Mesendoderm (in vitro differentiated cells): ENCODE results near the gene SLC6A16.
A peak's percentile ranks its signal among the peaks of the same experiment; 100 is the strongest.
"Not testable (repeated sequence)": the region's sequence is repeated elsewhere in the genome, so short reads cannot be mapped to it uniquely, and the experiment has no call there.

Source experiments
- DNase-seq: peaks from one replicate; pipeline ENCODE4 v3.0.0; 2013
- H2AK5ac ChIP-seq: 2 replicates; pipeline ENCODE4 v1.6.1; 2013; ENCODE audit warnings: low read length, inconsistent platforms
- H2BK120ac ChIP-seq: 2 replicates; pipeline ENCODE4 v1.6.1; 2013; ENCODE audit warnings: low read depth, mild to moderate bottlenecking, low read length, moderate library complexity, mixed read lengths
- H2BK15ac ChIP-seq: replicated peaks from 2 replicates; pipeline ENCODE4 v1.6.1; 2013; ENCODE audit warnings: low read depth, mild to moderate bottlenecking, moderate library complexity
- H2BK5ac ChIP-seq: 2 replicates; pipeline ENCODE4 v1.6.1; 2013; ENCODE audit warnings: low read length, inconsistent platforms
- H3K18ac ChIP-seq: 2 replicates; pipeline ENCODE4 v1.6.1; 2013; ENCODE audit warnings: mild to moderate bottlenecking, low read length, mixed read lengths
- H3K23ac ChIP-seq: one replicate; pipeline ENCODE4 v1.6.1; 2013; ENCODE audit warnings: low read length
- H3K27ac ChIP-seq: 2 replicates; pipeline ENCODE4 v1.5.1; 2013; ENCODE audit warnings: low read depth, mild to moderate bottlenecking, inconsistent platforms, low read length, moderate library complexity
- H3K27me3 ChIP-seq: 2 replicates; pipeline ENCODE4 v1.6.1; 2013; ENCODE audit warnings: low read length, control low read depth, mild to moderate bottlenecking, inconsistent platforms; ENCODE audit not compliant: insufficient read depth, poor library complexity
- H3K36me3 ChIP-seq: 2 replicates; pipeline ENCODE4 v1.6.1; 2013; ENCODE audit warnings: low read length, inconsistent platforms; ENCODE audit not compliant: control insufficient read depth, insufficient read depth
- H3K4ac ChIP-seq: one replicate; pipeline ENCODE4 v1.6.1; 2013; ENCODE audit warnings: low read depth, mild to moderate bottlenecking, low read length, moderate library complexity
- H3K4me1 ChIP-seq: 2 replicates; pipeline ENCODE4 v1.6.1; 2013; ENCODE audit warnings: low read depth, low read length, inconsistent platforms; ENCODE audit not compliant: control insufficient read depth
- H3K4me2 ChIP-seq: 2 replicates; pipeline ENCODE4 v1.6.1; 2013; ENCODE audit warnings: low read length
- H3K4me3 ChIP-seq: 2 replicates; pipeline ENCODE4 v1.5.1; 2013; ENCODE audit warnings: mild to moderate bottlenecking, low read length
- H3K56ac ChIP-seq: one replicate; pipeline ENCODE4 v1.6.1; 2013; ENCODE audit warnings: low read length
- H3K79me1 ChIP-seq: 2 replicates; pipeline ENCODE4 v1.6.1; 2013; ENCODE audit warnings: low read length, inconsistent platforms
- H3K79me2 ChIP-seq: 2 replicates; pipeline ENCODE4 v1.6.1; 2013; ENCODE audit warnings: mild to moderate bottlenecking, low read length; ENCODE audit not compliant: control insufficient read depth, insufficient read depth
- H3K9ac ChIP-seq: 2 replicates; pipeline ENCODE4 v1.6.1; 2013; ENCODE audit warnings: low read length, inconsistent platforms
- H4K5ac ChIP-seq: one replicate; pipeline ENCODE4 v1.6.1; 2013; ENCODE audit warnings: low read length
- H4K8ac ChIP-seq: one replicate; pipeline ENCODE4 v1.6.1; 2013; ENCODE audit warnings: low read depth, mild to moderate bottlenecking, control low read depth, low read length, moderate library complexity
- WGBS: extraction: QIAGEN DNeasy Blood & Tissue Kit; methylation state at CpG from one replicate; pipeline ENCODE4 v1.1.7; 2013; ENCODE audit warnings: low lambda C conversion rate, missing lambda C conversion rate; ENCODE audit not compliant: insufficient coverage; ENCODE audit errors: extremely low coverage; 5-methylcytosine and 5-hydroxymethylcytosine counted together

Gene SLC6A16

DNA sequence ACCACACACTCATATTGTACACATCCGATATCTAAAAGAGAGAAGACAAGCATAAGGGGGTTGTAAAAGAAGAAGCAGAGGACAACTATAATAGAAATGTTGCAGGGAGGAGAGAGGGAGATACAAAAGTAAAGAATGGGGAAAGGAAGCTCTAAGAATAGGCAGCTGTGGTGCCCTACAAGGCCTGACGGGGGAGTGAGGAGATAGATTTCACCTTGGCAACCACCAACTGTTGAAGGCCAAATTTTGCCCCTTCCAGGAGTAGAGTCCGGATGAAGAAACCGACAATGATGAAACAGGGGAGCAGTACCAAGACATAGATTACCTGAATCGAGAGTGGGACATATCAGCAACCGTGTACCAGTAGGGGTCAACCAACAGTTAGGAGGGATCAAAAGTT lies 15.9 kb downstream of the SLC6A16 start:
- Histone ChIP-seq H2AK5ac (no peak overlapping the region), H3K4me1 (no peaks in the 10 kb centered on the region), H3K36me3 (no peaks in the 10 kb centered on the region), H2BK120ac (no peak overlapping the region), H3K27ac (no peak overlapping the region), H3K23ac (no peak overlapping the region), H3K56ac (no peak overlapping the region), H2BK15ac (no peak overlapping the region), H3K4ac (no peak overlapping the region), H4K8ac (no peak overlapping the region), H3K79me2 (no peaks in the 10 kb centered on the region), H2BK5ac (no peak overlapping the region), H3K79me1 (no peaks in the 10 kb centered on the region), H3K9ac (no peak overlapping the region), H3K4me3 (no peak overlapping the region), H3K18ac (no peak overlapping the region), H3K27me3 (no peaks in the 10 kb centered on the region), H4K5ac (no peak overlapping the region), H3K4me2 (no peak overlapping the region)
- WGBS = no CpG with 5 or more reads among the region's 6 CpGs
- no peak for DNase-seq

DNA sequence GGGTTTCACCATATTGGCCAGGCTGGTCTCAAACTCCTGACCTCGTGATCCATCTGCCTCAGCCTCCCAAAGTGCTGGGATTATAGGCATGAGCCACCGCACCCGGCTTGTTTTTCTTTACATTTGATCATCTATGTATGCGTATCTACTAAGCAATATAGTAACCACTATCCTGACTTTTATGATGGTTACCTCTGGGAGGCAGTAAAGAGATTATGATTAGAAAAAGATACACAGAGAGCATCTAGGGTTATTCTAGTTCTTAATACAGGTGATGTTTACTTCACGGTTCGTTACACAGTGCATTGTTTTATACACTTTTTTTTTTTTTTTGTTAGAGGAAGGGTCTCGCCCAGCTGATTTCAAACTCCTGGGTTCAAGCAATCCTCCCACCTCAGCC lies 18.3 kb downstream of the SLC6A16 start:
- H3K27ac ChIP-seq, DNase-seq: not testable (repeated sequence)

GRCh38 chr19:49301866-49302252 lies 23.1 kb downstream of the SLC6A16 start:
- no peak overlapping the region for H3K4ac ChIP-seq
- H3K4me2 ChIP-seq = no peak overlapping the region
- H2AK5ac ChIP-seq = no peak overlapping the region
- H3K36me3 ChIP-seq = no peaks in the 10 kb centered on the region
- no peaks in the 10 kb centered on the region for H3K27me3 ChIP-seq
- no peak overlapping the region for H3K18ac ChIP-seq
- no peak overlapping the region for H3K4me3 ChIP-seq
- H4K8ac ChIP-seq = no peak overlapping the region
- no peak overlapping the region for H2BK15ac ChIP-seq
- no peak for DNase-seq
- no peaks in the 10 kb centered on the region for H3K4me1 ChIP-seq
- no peak overlapping the region for H4K5ac ChIP-seq
- no peak overlapping the region for H3K9ac ChIP-seq
- no peaks in the 10 kb centered on the region for H3K79me2 ChIP-seq
- WGBS = no CpG with 5 or more reads among the region's 5 CpGs
- H3K56ac ChIP-seq = no peak overlapping the region
- no peak overlapping the region for H3K23ac ChIP-seq
- H2BK5ac ChIP-seq = no peak overlapping the region
- no peak overlapping the region for H2BK120ac ChIP-seq
- H3K79me1 ChIP-seq = no peaks in the 10 kb centered on the region
- no peak overlapping the region for H3K27ac ChIP-seq

More for the DNA sequence above, 18.3 kb downstream of the SLC6A16 start:
- H3K23ac ChIP-seq, H4K8ac ChIP-seq, H3K56ac ChIP-seq, H3K4me3 ChIP-seq, H3K27me3 ChIP-seq, H3K4me1 ChIP-seq, H3K79me2 ChIP-seq, H2BK5ac ChIP-seq, H3K18ac ChIP-seq, H3K79me1 ChIP-seq, H3K4me2 ChIP-seq, H3K36me3 ChIP-seq, H3K4ac ChIP-seq, H4K5ac ChIP-seq, H2BK15ac ChIP-seq, H3K9ac ChIP-seq, H2BK120ac ChIP-seq, H2AK5ac ChIP-seq: not testable (repeated sequence)
- no CpG with 5 or more reads among the region's 7 CpGs for WGBS

- H2BK15ac ChIP-seq = no peak overlapping the region
Measured at GRCh38 chr19:49301165-49301865, 23.7 kb downstream of the SLC6A16 start.

GRCh38 chr19:49298653-49299052 lies 26.3 kb downstream of the SLC6A16 start:
- not testable (repeated sequence) for H2BK5ac ChIP-seq, H4K8ac ChIP-seq, H3K9ac ChIP-seq, H3K4me2 ChIP-seq, H3K36me3 ChIP-seq, H3K4ac ChIP-seq, H2BK120ac ChIP-seq, H4K5ac ChIP-seq, H3K27me3 ChIP-seq, H3K4me1 ChIP-seq, H3K79me1 ChIP-seq, H3K23ac ChIP-seq, H3K79me2 ChIP-seq, H3K4me3 ChIP-seq, H2BK15ac ChIP-seq, H3K18ac ChIP-seq, DNase-seq, H3K27ac ChIP-seq, H3K56ac ChIP-seq, H2AK5ac ChIP-seq
- WGBS = no CpG with 5 or more reads among the region's 3 CpGs

More at GRCh38 chr19:49301165-49301865, 23.7 kb downstream of the SLC6A16 start:
- H3K36me3 ChIP-seq = no peaks in the 10 kb centered on the region
- no peak overlapping the region for H3K23ac ChIP-seq
- DNase-seq = peak; percentile 78
- no peak overlapping the region for H2AK5ac ChIP-seq
- H3K27ac ChIP-seq = no peak overlapping the region
- no peak overlapping the region for H4K5ac ChIP-seq
- H3K4ac ChIP-seq = no peak overlapping the region
- no peaks in the 10 kb centered on the region for H3K79me1 ChIP-seq
- H3K4me1 ChIP-seq = no peaks in the 10 kb centered on the region
- no peaks in the 10 kb centered on the region for H3K79me2 ChIP-seq
- H3K4me2 ChIP-seq = peak overlapping the region; percentile 52
- H3K9ac ChIP-seq = peak overlapping the region; percentile 47
- H2BK120ac ChIP-seq = no peak overlapping the region
- no peak overlapping the region for H4K8ac ChIP-seq
- no peaks in the 10 kb centered on the region for H3K27me3 ChIP-seq
- H3K18ac ChIP-seq = no peak overlapping the region
- H3K56ac ChIP-seq = peak overlapping the region; percentile 78
- no CpG with 5 or more reads among the region's 8 CpGs for WGBS
- H3K4me3 ChIP-seq = no peak overlapping the region
- no peak overlapping the region for H2BK5ac ChIP-seq

DNA sequence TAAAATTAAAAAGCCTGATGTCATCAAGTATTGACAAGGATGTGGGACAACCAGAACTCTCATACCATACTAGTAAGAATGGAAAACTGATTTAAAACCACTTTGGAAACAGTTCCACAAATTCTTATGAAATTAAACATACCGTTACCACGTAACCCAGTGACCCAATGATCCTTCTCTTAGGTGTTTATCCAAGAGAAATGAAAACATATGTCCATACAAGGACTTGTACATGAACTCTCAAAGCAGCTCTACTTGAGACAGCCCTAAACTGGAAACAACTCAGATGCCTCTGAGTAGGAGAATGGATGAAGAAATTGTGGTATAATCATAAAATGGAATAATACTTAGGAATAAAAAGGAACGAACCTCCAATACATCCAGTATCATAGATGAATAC lies 27.6 kb downstream of the SLC6A16 start:
- Histone ChIP-seq H3K56ac (no peak overlapping the region), H4K8ac (no peak overlapping the region)

More for the DNA sequence above, 27.6 kb downstream of the SLC6A16 start:
- H3K36me3 ChIP-seq = no peaks in the 10 kb centered on the region
- H3K79me1 ChIP-seq = no peaks in the 10 kb centered on the region
- H3K4ac ChIP-seq = no peak overlapping the region
- no peak overlapping the region for H4K5ac ChIP-seq
- H3K18ac ChIP-seq = no peak overlapping the region
- H3K4me1 ChIP-seq = peaks cover 10% of the 10 kb centered on the region
- H3K23ac ChIP-seq = no peak overlapping the region
- no peaks in the 10 kb centered on the region for H3K27me3 ChIP-seq
- DNase-seq = no peak
- H2BK120ac ChIP-seq = no peak overlapping the region
- H3K79me2 ChIP-seq = no peaks in the 10 kb centered on the region
- H3K4me3 ChIP-seq = no peak overlapping the region
- no peak overlapping the region for H2AK5ac ChIP-seq
- no peak overlapping the region for H2BK5ac ChIP-seq
- H2BK15ac ChIP-seq = no peak overlapping the region
- H3K4me2 ChIP-seq = no peak overlapping the region
- H3K9ac ChIP-seq = no peak overlapping the region
- H3K27ac ChIP-seq = no peak overlapping the region
- WGBS = no CpG with 5 or more reads among the region's 3 CpGs
